RPMI8226 (cell line): ENCODE data around the gene TBL1XR1.
A peak's percentile ranks its signal among the peaks of the same experiment; 100 is the strongest.
"Not testable (repeated sequence)": the region's sequence is repeated elsewhere in the genome, so short reads cannot be mapped to it uniquely, and the experiment has no call there.

Experiments
- DNase-seq: peaks from one replicate; pipeline ENCODE4 v3.0.0-alpha.2; 2015

Gene TBL1XR1

DNA sequence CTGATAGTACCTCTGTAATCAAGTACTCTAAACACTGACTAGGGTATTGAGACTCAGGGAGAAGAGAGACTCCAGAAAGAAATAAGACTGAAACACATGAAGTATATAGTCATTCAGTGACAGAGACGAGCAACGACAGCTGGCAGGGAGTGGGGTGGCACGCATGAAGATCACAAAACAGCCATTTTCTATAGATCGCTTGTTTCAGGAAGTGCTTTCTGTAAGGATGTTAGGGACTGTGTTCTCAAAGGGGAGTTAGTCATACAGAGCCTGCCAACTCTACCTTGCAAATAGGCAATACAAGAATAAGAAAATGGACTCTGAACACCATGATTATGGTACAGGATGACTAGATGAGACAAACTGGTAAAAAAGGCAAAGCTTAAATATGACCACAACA lies 139.5 kb downstream of the TBL1XR1 start:
- no peak for DNase-seq

GRCh38 chr3:177056927-177057326 lies 140.4 kb downstream of the TBL1XR1 start:
- DNase-seq, result no peak

- DNase-seq, result no peak
These were observed 141.4 kb downstream of the TBL1XR1 start for GRCh38 chr3:177055605-177056571.

DNA sequence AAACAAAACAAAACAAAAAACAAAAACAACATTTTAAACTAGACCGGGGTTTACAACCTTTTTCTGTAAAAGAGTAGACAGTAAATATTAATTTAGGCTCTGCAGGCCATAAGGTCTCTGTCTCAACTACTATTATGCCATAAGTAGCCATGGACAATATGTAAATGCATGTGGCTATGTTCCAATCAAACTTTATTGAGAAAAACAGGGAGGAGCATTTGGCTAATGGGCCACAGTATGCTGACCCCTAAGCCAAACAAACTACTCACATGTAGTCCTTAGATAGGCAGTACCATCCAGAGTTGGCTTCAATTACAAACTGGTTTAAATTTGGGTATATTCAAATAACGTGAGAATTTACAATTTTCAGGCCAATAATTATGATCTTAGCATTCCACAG lies 144.2 kb downstream of the TBL1XR1 start:
- no peak for DNase-seq

DNA sequence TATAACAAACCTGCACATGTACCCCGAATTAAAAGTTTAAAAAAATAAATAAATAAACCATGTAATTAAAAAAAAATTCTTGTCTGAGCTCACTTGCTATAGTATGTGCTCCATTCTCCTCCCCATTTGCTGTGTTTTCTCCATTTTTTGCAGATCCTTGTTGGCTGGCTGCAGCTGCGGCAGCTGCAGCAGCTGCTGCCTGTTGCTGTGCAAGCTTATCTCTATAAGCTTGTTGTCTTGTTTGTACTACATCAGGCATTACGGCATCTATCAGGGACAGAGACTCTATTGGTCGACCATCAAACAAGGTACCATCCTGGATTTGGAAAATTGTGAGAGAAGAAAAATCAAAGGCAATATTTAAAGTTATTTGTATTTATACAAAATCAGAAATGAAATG lies 145.9 kb downstream of the TBL1XR1 start:
- DNase-seq, result no peak

DNA sequence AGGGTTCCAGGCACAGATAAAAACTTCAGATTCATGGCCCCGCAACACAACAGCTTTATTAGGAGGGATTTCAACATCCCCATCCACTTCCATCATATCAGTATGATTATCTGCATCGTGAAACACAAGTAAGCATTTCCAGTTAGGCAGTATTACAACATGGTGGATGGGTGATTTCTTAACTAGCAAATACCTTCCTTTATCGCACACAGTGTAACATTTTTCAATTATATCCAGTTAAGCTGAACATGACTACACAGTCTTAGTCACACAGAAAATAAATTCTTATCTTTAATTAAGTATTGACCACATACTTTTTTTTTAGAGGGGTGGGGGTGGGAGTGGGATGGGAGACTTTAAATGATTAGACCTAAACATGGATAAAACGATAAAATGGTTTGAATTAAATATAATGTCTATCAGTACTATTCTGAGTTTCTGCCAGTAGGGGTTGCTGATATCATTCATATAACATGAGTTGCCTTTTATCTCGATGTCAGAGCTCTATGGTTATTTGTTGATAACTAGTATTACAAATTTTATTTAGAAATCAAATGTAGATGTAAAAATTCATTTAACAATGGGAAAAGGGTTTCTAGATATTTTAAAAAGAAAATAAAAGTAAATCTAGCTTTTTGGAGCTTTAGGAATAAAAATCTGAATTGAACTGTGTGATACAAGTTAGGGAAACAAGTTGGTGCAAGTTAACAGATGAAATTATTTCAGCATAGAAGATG lies 146.6 kb downstream of the TBL1XR1 start:
- DNase-seq, result peak; percentile 59

DNA sequence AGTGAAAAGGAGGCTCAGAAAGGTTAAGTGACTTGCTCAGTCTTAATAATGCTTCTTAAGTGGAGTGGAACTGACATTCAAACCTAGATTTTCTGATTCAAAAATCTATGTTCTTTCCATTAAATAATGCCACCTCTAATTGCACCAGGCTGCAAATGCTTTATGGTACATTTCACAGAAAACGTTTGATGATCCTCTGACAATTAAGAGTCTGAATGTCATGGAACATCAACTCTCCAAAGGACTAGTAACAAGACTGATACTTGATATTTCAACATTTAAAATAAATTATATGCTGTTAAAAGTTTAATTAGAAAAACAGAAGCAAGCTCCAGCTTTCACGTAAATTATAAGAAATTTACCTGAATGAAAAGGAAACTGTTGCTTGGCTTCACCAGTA lies 151.5 kb downstream of the TBL1XR1 start:
- DNase-seq, result no peak

DNA sequence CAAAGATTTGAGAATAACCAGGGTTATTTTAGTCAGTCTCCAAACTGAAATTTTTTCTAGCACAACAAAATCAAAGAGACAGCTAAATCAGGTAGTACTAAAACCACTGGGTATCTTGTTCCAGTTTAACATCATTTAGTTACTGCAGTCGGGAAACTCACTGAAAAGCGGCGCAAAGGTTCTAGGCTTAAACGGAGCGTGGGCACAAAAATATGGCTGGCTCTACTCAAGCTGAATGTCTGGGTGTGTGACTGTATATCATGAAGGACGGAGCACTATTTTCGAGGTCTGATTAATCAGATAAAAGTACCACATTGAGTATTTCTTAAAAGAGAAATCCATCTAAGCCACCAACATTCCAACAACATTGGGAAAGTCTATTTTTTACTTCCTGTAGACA lies 152.1 kb downstream of the TBL1XR1 start:
- DNase-seq, result no peak

GRCh38 chr3:177041730-177042551 lies 155.3 kb downstream of the TBL1XR1 start:
- DNase-seq, result no peak

GRCh38 chr3:177041021-177041729 lies 156.1 kb downstream of the TBL1XR1 start:
- no peak for DNase-seq

GRCh38 chr3:177039490-177040274 lies 157.6 kb downstream of the TBL1XR1 start:
- DNase-seq, result no peak

DNA sequence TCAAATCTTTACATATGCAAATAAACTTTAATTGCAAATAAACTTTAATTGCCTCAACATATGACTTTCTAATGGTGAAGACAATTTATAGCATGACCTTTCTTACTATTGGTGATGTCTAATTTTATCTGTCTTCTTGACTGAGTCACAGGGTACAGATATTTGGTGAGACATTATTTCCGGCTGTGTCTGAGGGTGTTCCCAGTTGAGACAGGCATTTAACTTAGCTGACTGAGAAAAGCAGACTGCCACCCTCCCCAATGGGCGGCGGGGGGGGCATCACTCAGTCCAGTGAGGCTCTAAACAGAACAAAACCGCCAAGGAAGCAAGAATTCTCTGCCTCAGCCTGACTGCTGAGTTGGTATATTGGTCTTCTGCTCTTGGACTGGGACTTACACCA lies 160.0 kb downstream of the TBL1XR1 start:
- DNase-seq, result no peak

DNA sequence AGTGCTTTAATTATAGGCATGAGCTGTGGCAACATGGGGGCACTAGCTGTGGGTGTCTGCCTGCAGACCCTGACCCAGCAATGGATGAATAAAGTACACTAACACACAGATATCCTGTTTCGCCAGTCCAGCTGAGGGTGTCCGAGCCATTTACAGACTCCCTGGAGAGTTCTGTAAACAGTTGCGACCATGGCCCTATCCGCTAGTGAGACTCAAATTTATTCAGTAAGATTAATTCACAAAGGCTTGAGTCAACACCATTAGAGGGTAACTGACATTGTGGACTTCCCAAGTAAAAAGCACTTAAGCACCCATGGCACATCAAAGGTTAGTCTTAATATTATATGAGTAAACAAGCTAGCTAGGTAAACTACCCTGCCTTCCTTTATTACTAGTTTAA lies 161.6 kb downstream of the TBL1XR1 start:
- DNase-seq, result no peak

DNA sequence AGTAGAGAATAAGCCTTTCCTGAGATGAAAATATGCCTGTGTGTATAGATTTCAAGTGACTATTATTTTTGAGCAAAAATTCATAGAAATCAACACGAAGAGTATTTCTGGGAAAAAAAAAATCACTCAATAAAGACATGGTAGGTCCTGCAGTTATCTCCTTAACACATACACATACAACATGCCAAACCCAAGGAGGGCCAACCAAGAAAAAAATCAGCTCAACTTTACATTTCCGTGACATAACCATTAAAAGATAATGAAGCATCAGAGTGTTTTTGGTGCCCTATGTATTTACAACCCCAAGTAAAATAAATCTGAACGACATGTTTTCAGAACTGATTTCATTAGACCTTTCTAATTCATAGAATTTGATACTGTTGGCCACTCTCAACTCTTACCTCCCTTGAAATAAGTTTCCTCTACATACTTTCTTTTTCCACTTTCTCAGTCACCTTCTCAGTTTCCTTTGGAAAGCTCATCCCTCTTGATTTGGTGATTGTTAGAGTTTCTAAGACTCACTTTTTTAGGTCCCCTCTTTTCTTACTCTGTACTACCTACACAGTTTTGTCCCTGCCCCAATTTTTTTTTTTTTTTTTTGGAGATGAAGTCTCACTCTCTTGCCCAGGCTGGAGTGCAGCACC lies 162.3 kb downstream of the TBL1XR1 start:
- DNase-seq, result no peak

GRCh38 chr3:177026505-177027277 lies 170.6 kb downstream of the TBL1XR1 start:
- DNase-seq, result no peak

- DNase-seq, result no peak
These were observed 181.4 kb downstream of the TBL1XR1 start for GRCh38 chr3:177015881-177016280.

DNA sequence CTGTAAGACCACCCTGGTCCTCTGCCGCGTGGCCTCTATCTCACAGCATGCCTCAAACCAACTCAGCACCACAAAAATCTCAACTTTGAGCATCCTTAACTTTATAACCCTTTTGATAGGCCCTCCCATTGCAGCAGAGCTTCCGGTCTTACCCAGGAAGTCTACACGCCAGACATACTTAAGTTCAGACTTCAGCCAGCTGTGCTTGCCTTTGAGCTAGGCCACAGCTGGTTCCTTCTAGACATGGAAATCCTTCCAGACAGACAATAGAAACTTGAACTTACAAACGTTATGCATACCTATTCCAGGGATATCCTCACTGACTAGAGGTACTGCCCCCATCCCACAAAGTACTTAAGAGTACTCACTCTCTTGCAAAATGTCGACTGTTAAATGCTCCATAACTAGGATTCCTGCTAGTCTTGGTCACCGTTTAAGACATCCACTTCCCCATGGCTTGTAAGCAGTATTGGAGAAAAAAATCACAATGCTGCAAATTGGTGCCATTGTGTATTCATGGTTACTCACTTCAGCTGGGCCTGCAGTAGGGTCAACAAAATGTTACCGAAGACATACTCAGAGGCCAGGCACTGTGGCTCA lies 183.5 kb downstream of the TBL1XR1 start:
- no peak for DNase-seq

GRCh38 chr3:177005718-177006405 lies 191.4 kb downstream of the TBL1XR1 start:
- no peak for DNase-seq

DNA sequence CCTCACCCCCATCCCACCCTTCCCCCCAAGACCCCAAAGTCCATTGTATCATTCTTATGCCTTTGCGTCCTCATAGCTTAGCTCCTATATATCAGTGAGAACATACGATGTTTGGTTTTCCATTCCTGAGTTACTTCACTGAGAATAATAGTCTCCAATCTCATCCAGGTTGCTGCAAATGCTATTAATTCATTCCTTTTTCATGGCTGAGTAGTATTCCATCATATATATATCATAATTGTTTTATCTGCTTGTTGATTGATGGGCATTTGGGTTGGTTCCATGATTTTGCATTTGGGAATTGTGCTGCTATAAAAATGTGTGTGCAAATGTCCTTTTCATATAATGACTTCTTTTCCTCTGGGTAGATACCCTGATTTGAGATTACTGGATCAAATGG lies 197.1 kb downstream of the TBL1XR1 start:
- not testable (repeated sequence) for DNase-seq
